A549 (cell line): ENCODE data around the gene HIF1A. TPM values are rescaled to one million over a fixed set of nuclear protein-coding genes. Genes with fewer than 3 reads are reported as not detected.

Experiments used
- ATAC-seq, 2 experiments: fragments of 200-7000 bp in 1 of 2; fragments of >200 bp in 1 of 2; cut with Nextera tagmentation in 1 of 2; cut with Tn5 transposase in 1 of 2; 3 replicates each; pipeline versions ENCODE4 v1.8.0 to v1.9.1; 2018 to 2020; ENCODE audit warnings: mild to moderate bottlenecking in 1 of 2, moderate library complexity in 1 of 2
- CTCF ChIA-PET: fragments of 300-600 bp; sonication (Branson Sonifier 250); formaldehyde crosslinking; extraction: SDS; loops from one replicate; lab custom pipeline; 2021; ENCODE audit warnings: antibody characterized with exemption, inconsistent platforms; lab: Yijun Ruan, JAX
- POLR2A ChIA-PET: fragments of 350-600 bp; formaldehyde crosslinking; extraction: SDS; loops from one replicate; lab custom pipeline; 2021; ENCODE audit warnings: antibody characterized with exemption, inconsistent platforms; lab: Yijun Ruan, JAX
- DNase-seq, 2 experiments: peaks; one replicate each; pipeline versions ENCODE4 v3.0.0 to v3.0.0-alpha.2; 2011 to 2016; ENCODE audit warnings: low read depth in 1 of 2, low spot score in 1 of 2
- FAIRE-seq: peaks from 2 replicates; lab custom pipeline; 2011; peaks lifted over from hg19 to GRCh38; lab: Jason Lieb, UNC
- H3K27ac ChIP-seq, 2 experiments: fragments of >200 bp; sonication (Bioruptor Twin); formaldehyde crosslinking; 3 replicates each; pipeline ENCODE4 v1.5.1; 2016 to 2017
- H3K4me1 ChIP-seq: fragments of >200 bp; sonication (Bioruptor Twin); formaldehyde crosslinking; 3 replicates; pipeline ENCODE4 v1.6.1; 2016
- H3K4me2 ChIP-seq: fragments of >200 bp; sonication (Bioruptor Twin); formaldehyde crosslinking; 3 replicates; pipeline ENCODE4 v1.6.1; 2016
- H3K4me3 ChIP-seq: fragments of >200 bp; sonication (Bioruptor Twin); formaldehyde crosslinking; 3 replicates; pipeline ENCODE4 v1.5.1; 2016
- H3K9me3 ChIP-seq: fragments of >200 bp; sonication (Bioruptor Twin); formaldehyde crosslinking; 3 replicates; pipeline ENCODE4 v1.6.1; 2016
- ATOH8 ChIP-seq: fragments of 250-450 bp; sonication (Bioruptor Pico); IDR thresholded peaks from 2 replicates; pipeline ENCODE4 v1.5.0; 2020; ENCODE audit warnings: low read depth, mild to moderate bottlenecking, moderate library complexity
- BCL3 ChIP-seq: fragments of >200 bp; sonication (Bioruptor Twin); formaldehyde crosslinking; IDR thresholded peaks from 3 replicates; pipeline ENCODE4 v1.6.1; 2016
- CBX2 ChIP-seq: fragments of 200-600 bp; sonication (generic); IDR thresholded peaks from 2 replicates; pipeline ENCODE4 v1.6.1; 2016; ENCODE audit warnings: low read depth, mild to moderate bottlenecking, borderline replicate concordance
- CHD4 ChIP-seq: fragments of 200-600 bp; sonication (generic); IDR thresholded peaks from 2 replicates; pipeline ENCODE4 v1.6.1; 2016; ENCODE audit warnings: antibody characterized with exemption, mild to moderate bottlenecking, borderline replicate concordance
- E2F6 ChIP-seq: IDR thresholded peaks from 2 replicates; pipeline ENCODE4 v1.6.1; 2012; ENCODE audit warnings: low read depth, borderline replicate concordance
- EP300 ChIP-seq, 2 experiments: fragments of >200 bp; sonication (Bioruptor Twin); formaldehyde crosslinking; IDR thresholded peaks; 2 replicates in 1 of 2; 3 replicates in 1 of 2; pipeline ENCODE4 v1.6.1; 2016 to 2017
- ESRRA ChIP-seq: fragments of 150-350 bp; IDR thresholded peaks from 2 replicates; pipeline ENCODE4 v1.6.1; 2014; ENCODE audit warnings: mild to moderate bottlenecking, low read length, borderline replicate concordance
- FOSB ChIP-seq: fragments of 250-450 bp; sonication (Bioruptor Pico); IDR thresholded peaks from 2 replicates; pipeline ENCODE4 v1.5.0; 2020; ENCODE audit warnings: mild to moderate bottlenecking, moderate library complexity
- HDAC2 ChIP-seq: fragments of 200-600 bp; sonication (generic); IDR thresholded peaks from 2 replicates; pipeline ENCODE4 v1.6.1; 2016
- HOXA7 ChIP-seq: fragments of 250-450 bp; sonication (Bioruptor Pico); IDR thresholded peaks from 2 replicates; pipeline ENCODE4 v1.5.0; 2020; ENCODE audit warnings: mild to moderate bottlenecking, moderate library complexity
- HOXB5 ChIP-seq: fragments of 250-450 bp; sonication (Bioruptor Pico); IDR thresholded peaks from 2 replicates; pipeline ENCODE4 v1.5.0; 2020; ENCODE audit warnings: mild to moderate bottlenecking, moderate library complexity
- JUN ChIP-seq, 2 experiments: fragments of >200 bp; sonication (Bioruptor Twin); formaldehyde crosslinking; IDR thresholded peaks; 2 replicates in 1 of 2; 3 replicates in 1 of 2; pipeline ENCODE4 v1.6.1; 2016 to 2017
- KDM5A ChIP-seq: fragments of 200-600 bp; sonication (generic); IDR thresholded peaks from 2 replicates; pipeline ENCODE4 v1.6.1; 2016; ENCODE audit warnings: antibody characterized with exemption, mild to moderate bottlenecking
- MAX ChIP-seq: IDR thresholded peaks from 2 replicates; pipeline ENCODE4 v1.6.1; 2012
- NFE2L2 ChIP-seq: fragments of 150-350 bp; conservative IDR thresholded peaks from 2 replicates; pipeline ENCODE4 v1.6.1; 2014; ENCODE audit warnings: low read length
- RCOR1 ChIP-seq: fragments of 150-350 bp; IDR thresholded peaks from 2 replicates; pipeline ENCODE4 v1.6.1; 2014; ENCODE audit warnings: antibody characterized with exemption, low read length, low read depth
- SMC3 ChIP-seq: fragments of >200 bp; sonication (Bioruptor Twin); formaldehyde crosslinking; IDR thresholded peaks from 3 replicates; pipeline ENCODE4 v1.6.1; 2018; ENCODE audit warnings: inconsistent platforms
- ZSCAN20 ChIP-seq: fragments of 250-450 bp; sonication (Bioruptor Pico); IDR thresholded peaks from 2 replicates; pipeline ENCODE4 v1.8.0; 2022; ENCODE audit warnings: mild to moderate bottlenecking, moderate library complexity
- WGBS: methylation state at CpG from one replicate; pipeline ENCODE4 v1.1.6; 2017; ENCODE audit errors: missing lambda C conversion rate; 5-methylcytosine and 5-hydroxymethylcytosine counted together
- polyA plus RNA-seq, 4 experiments: library from polyadenylated mRNA; depleted of rRNA in 3 of 4; stranded (reverse); fragments of >200 nt; fragmentation: RNase III in 1 of 4; extraction: RNeasy Plus Mini Kit Qiagen cat#74134 plus additional on column Dnase treatment in 1 of 4; gene quantifications; 2 replicates in 3 of 4; 3 replicates in 1 of 4; pipeline ENCODE4 v1.2.3, GENCODE V29; 2011 to 2017

HIF1A gene
- polyA plus RNA-seq, 2 of the 4 experiments (the other 2 are of a cell fraction) = 284 to 391 TPM

- 89% methylated on average over 2 of the region's 2 CpGs for WGBS
- no peak overlapping the region for H3K4me2 ChIP-seq
- peak overlapping the region in 1 of 2 experiments; percentile 15; a peak in 1 of 6 replicates for H3K27ac ChIP-seq
- no peak for TF ChIP-seq NFE2L2
- TF ChIP-seq KDM5A = no peak
- TF ChIP-seq SMC3 = no peak
- no peaks in the 10 kb centered on the region for H3K9me3 ChIP-seq
- no peak for ATAC-seq
- POLR2A ChIA-PET = interaction anchor here (0.9 kb wide), 1 partner anchor 16 kb away, joined by 4 read pairs; the partner anchor contains the start of gene HIF1A
- no peak for FAIRE-seq
- no peaks in the 10 kb centered on the region for H3K4me1 ChIP-seq
- CTCF ChIA-PET = interaction anchor here (1.1 to 1.9 kb wide), 3 partner anchors 9 to 15 kb away, joined by 3 to 4 read pairs (median 4); no protein-coding TSS in a partner anchor
- no peak for DNase-seq
- no peak overlapping the region for H3K4me3 ChIP-seq
These were observed 16.3 kb upstream of the HIF1A start for GRCh38 chr14:61678975-61679374.

- CTCF ChIA-PET = interaction anchor here (0.6 to 1.6 kb wide), 5 partner anchors 14 to 144 kb away, joined by 3 to 4 read pairs (median 3); no protein-coding TSS in a partner anchor
- 84% methylated on average over 6 of the region's 6 CpGs for WGBS
- H3K4me2 ChIP-seq = no peak overlapping the region
- FAIRE-seq (no peak), DNase-seq (no peak)
- 0 out of 3 replicates have a peak, but pooled peaks cover under 1% of the 10 kb centered on the region for H3K9me3 ChIP-seq
- no peak overlapping the region for H3K27ac ChIP-seq
- no peak overlapping the region for H3K4me3 ChIP-seq
- TF ChIP-seq SMC3 = no peak
- no peak for TF ChIP-seq HDAC2
- TF ChIP-seq HOXA7 (CRISPR knock-in tag) = no peak
- TF ChIP-seq EP300 (IDR thresholded peaks at IDR 0.05) = no peak
- no peak for TF ChIP-seq ATOH8 (CRISPR knock-in tag)
- TF ChIP-seq E2F6 = no peak
- TF ChIP-seq CBX2 = no peak
- TF ChIP-seq CHD4 = no peak
- TF ChIP-seq NFE2L2 = no peak
- no peak for TF ChIP-seq HOXB5 (CRISPR knock-in tag)
- TF ChIP-seq, all 56 proteins: peak for 0
- no peaks in the 10 kb centered on the region for H3K4me1 ChIP-seq
- POLR2A ChIA-PET = interaction anchor here (0.6 kb wide), 1 partner anchor 64 kb away, joined by 4 read pairs; no protein-coding TSS in a partner anchor
- no peak for ATAC-seq
These were observed 13.9 kb upstream of the HIF1A start for GRCh38 chr14:61681413-61681812.

GRCh38 chr14:61683108-61683507 lies 12.2 kb upstream of the HIF1A start:
- 81% methylated on average over 2 of the region's 2 CpGs for WGBS
- CTCF ChIA-PET = no interaction called here
- TF ChIP-seq HOXA7 (CRISPR knock-in tag) (no peak), RCOR1 (no peak), CBX2 (no peak), ATOH8 (CRISPR knock-in tag) (no peak), ZSCAN20 (CRISPR knock-in tag) (no peak), ESRRA (no peak), JUN (IDR thresholded peaks at IDR 0.05) (no peak), SMC3 (no peak), BCL3 (no peak), FOSB (CRISPR knock-in tag) (no peak), MAX (no peak)

More at GRCh38 chr14:61683108-61683507, 12.2 kb upstream of the HIF1A start:
- DNase-seq (no peak), FAIRE-seq (no peak), ATAC-seq (no peak)
- Histone ChIP-seq H3K4me3 (no peak overlapping the region), H3K27ac (no peak overlapping the region), H3K4me1 (no peaks in the 10 kb centered on the region), H3K4me2 (no peak overlapping the region), H3K9me3 (peaks cover 13% of the 10 kb centered on the region; the same call in 1 of the 3 replicates)
- POLR2A ChIA-PET = interaction anchor here (1.2 kb wide), 1 partner anchor 12 kb away, joined by 4 read pairs; the partner anchor contains the start of gene HIF1A
